ENCODE measurements around the gene TTLL5. TPM values are rescaled to one million over a fixed set of nuclear protein-coding genes. Genes with fewer than 3 reads are reported as not detected.
A peak's percentile ranks its signal among the peaks of the same experiment; 100 is the strongest.

Gene TTLL5
- total and polyA plus RNA-seq, 9 of the 15 experiments (the other 6 are each of a cell fraction or from before 2014, with no cell fraction given), result 4.1 to 18.9 (median 12.6) TPM

DNA sequence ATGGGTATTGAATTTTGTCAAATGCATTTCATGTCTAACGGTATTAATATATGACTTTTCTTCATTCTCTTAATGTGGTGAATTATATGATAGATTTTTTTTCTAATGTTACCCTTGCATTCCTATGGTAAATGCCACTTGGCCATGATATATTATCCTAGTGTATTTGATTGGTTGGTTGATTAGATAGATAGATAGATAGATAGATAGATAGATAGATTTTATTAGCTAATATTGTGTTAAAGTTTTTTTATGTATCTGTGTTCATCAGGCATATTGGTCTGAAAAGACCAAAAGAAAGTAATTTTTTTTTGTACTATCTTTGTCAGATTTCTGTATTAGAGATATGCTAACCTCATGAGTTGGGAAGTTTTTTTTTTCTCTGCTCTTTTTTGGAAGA, 196.2 kb downstream of the TTLL5 start:
- in situ Hi-C loops (cut with MboI) (no loop called here), intact Hi-C loops (cut with micrococcal nuclease) (no loop called here)
- no peaks in the 10 kb centered on the region for H3K9me1 ChIP-seq (ENCODE audit: control insufficient read depth, insufficient read depth, low read length)
- no peaks in the 10 kb centered on the region for H3K79me2 ChIP-seq (ENCODE audit: control insufficient read depth, insufficient read depth, low read length)
- H3K27ac ChIP-seq (ENCODE audit: extremely low read depth, low read depth, low read length), result no peak overlapping the region
- 100% methylated on average over 1 of the region's 1 CpG for WGBS (ENCODE audit: insufficient coverage, low coverage, missing lambda C conversion rate)
- peaks cover 0 to 19% of the 10 kb centered on the region in 2 experiments; a peak in 3 of 5 replicates for H3K4me1 ChIP-seq (replicated peaks in 1 of 2; ENCODE audit: control insufficient read depth in 2 of 2, insufficient read depth in 2 of 2, low read length in 2 of 2)
- ATAC-seq (no peak), FAIRE-seq (no peak), DNase-seq (ENCODE audit: extremely low read depth in 1 of 4, low spot score in 3 of 4) (no peak)
- H3K4me2 ChIP-seq (ENCODE audit: insufficient read depth, low read length), result no peak overlapping the region
- H3K4me3 ChIP-seq, result no peak overlapping the region
- POLR2A ChIA-PET, result no interaction called here
- H3K36me3 ChIP-seq (ENCODE audit: control insufficient read depth, insufficient read depth, low read length), result no peaks in the 10 kb centered on the region
- H3K9ac ChIP-seq (ENCODE audit: insufficient read depth in 1 of 2, low read depth in 2 of 2, low read length in 2 of 2), result no peak overlapping the region
- CTCF ChIA-PET (ENCODE audit: low intra/inter-chr PET ratio), result no interaction called here
- no peaks in the 10 kb centered on the region for H3K9me3 ChIP-seq (replicated peaks; ENCODE audit: control insufficient read depth, insufficient read depth, low read depth, low read length)
- H3K27me3 ChIP-seq (ENCODE audit: control insufficient read depth in 2 of 2, insufficient read depth in 2 of 2, low read length in 2 of 2), result no peaks in the 10 kb centered on the region
- BruUV-seq (replicated peaks), result no TSS peak
- no peak overlapping the region for H2AFZ ChIP-seq (ENCODE audit: low read depth, low read length)
- no peaks in the 10 kb centered on the region for H4K20me1 ChIP-seq (replicated peaks; ENCODE audit: control insufficient read depth, insufficient read depth, low read length)
- TF ChIP-seq RBM15 (IDR thresholded peaks at IDR 0.05; ENCODE audit: insufficient read depth, low read length), result no peak
- 0 out of 2 replicates have a peak, but pooled peaks have one; percentile 33 for TF ChIP-seq ZBTB2 (IDR thresholded peaks at IDR 0.05)
- no peak for TF ChIP-seq NR3C1 (CRISPR knock-in tag; IDR thresholded peaks at IDR 0.05)
- TF ChIP-seq, protein P1, sequence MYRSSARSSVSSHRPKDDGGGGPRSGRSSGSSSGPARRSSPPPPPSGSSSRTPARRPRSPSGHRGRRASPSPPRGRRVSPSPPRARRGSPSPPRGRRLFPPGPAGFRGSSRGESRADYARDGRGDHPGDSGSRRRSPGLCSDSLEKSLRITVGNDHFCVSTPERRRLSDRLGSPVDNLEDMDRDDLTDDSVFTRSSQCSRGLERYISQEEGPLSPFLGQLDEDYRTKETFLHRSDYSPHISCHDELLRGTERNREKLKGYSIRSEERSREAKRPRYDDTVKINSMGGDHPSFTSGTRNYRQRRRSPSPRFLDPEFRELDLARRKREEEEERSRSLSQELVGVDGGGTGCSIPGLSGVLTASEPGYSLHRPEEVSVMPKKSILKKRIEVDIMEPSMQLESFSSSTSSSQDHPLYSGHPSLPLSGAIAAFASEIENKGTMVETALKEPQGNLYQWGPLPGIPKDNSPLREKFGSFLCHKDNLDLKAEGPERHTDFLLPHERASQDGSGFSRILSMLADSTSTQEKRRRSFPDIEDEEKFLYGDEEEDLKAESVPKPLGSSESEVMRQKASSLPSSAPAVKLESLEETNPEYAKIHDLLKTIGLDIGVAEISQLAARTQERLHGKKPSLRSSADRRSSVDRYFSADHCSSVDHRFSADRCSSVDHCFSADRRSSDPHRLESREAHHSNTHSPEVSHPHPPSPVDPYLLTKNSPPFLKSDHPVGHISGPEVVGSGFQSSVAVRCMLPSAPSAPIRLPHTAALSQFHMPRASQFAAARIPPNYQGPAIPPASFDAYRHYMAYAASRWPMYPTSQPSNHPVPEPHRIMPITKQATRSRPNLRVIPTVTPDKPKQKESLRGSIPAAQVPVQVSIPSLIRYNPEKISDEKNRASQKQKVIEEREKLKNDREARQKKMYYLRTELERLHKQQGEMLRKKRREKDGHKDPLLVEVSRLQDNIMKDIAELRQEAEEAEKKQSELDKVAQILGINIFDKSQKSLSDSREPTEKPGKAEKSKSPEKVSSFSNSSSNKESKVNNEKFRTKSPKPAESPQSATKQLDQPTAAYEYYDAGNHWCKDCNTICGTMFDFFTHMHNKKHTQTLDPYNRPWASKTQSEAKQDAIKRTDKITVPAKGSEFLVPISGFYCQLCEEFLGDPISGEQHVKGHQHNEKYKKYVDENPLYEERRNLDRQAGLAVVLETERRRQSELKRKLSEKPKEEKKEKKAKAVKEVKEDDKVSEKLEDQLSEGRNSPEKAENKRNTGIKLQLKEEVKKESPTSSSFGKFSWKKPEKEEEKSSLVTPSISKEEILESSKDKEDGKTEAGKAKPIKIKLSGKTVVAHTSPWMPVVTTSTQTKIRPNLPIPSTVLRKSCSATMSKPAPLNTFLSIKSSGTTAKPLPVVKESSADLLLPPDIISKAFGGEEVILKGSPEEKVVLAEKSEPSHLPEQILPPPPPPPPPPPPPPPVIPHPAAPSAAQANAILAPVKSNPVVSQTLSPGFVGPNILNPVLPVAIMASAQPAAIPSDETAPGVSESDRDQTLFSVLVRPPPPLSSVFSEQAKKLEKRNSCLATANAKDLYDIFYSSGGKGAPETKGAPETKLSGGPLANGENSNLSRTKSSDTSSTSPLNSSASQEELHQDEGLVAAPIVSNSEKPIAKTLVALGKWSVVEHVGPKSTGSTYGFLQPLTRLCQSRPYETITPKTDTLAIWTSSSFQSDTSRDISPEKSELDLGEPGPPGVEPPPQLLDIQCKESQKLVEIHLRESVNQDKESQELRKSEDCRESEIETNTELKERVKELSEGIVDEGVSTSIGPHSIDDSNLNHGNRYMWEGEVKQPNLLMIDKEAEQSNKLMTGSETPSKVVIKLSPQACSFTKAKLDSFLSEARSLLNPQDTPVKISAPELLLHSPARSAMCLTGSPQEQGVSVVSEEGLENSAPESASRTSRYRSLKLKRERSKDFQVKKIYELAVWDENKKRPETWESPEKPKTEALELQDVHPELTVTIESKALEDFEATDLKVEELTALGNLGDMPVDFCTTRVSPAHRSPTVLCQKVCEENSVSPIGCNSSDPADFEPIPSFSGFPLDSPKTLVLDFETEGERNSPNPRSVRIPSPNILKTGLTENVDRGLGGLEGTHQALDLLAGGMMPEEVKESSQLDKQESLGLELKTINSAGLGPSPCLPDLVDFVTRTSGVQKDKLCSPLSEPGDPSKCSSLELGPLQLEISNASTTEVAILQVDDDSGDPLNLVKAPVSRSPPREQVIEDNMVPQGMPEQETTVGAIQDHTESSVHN (IDR thresholded peaks at IDR 0.05; ENCODE audit: borderline replicate concordance in 1 of 2, low read depth in 1 of 2), result no peak
- TF ChIP-seq, protein P2, sequence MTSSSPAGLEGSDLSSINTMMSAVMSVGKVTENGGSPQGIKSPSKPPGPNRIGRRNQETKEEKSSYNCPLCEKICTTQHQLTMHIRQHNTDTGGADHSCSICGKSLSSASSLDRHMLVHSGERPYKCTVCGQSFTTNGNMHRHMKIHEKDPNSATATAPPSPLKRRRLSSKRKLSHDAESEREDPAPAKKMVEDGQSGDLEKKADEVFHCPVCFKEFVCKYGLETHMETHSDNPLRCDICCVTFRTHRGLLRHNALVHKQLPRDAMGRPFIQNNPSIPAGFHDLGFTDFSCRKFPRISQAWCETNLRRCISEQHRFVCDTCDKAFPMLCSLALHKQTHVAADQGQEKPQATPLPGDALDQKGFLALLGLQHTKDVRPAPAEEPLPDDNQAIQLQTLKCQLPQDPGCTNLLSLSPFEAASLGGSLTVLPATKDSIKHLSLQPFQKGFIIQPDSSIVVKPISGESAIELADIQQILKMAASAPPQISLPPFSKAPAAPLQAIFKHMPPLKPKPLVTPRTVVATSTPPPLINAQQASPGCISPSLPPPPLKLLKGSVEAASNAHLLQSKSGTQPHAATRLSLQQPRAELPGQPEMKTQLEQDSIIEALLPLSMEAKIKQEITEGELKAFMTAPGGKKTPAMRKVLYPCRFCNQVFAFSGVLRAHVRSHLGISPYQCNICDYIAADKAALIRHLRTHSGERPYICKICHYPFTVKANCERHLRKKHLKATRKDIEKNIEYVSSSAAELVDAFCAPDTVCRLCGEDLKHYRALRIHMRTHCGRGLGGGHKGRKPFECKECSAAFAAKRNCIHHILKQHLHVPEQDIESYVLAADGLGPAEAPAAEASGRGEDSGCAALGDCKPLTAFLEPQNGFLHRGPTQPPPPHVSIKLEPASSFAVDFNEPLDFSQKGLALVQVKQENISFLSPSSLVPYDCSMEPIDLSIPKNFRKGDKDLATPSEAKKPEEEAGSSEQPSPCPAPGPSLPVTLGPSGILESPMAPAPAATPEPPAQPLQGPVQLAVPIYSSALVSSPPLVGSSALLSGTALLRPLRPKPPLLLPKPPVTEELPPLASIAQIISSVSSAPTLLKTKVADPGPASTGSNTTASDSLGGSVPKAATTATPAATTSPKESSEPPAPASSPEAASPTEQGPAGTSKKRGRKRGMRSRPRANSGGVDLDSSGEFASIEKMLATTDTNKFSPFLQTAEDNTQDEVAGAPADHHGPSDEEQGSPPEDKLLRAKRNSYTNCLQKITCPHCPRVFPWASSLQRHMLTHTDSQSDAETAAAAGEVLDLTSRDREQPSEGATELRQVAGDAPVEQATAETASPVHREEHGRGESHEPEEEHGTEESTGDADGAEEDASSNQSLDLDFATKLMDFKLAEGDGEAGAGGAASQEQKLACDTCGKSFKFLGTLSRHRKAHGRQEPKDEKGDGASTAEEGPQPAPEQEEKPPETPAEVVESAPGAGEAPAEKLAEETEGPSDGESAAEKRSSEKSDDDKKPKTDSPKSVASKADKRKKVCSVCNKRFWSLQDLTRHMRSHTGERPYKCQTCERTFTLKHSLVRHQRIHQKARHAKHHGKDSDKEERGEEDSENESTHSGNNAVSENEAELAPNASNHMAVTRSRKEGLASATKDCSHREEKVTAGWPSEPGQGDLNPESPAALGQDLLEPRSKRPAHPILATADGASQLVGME (CRISPR knock-in tag; IDR thresholded peaks at IDR 0.05), result no peak
- TF ChIP-seq ZNF12 (CRISPR knock-in tag; IDR thresholded peaks at IDR 0.05), result no peak
